Calu3 (cell line): ENCODE results near the gene PDX1. TPM values are rescaled to one million over a fixed set of nuclear protein-coding genes. Genes with fewer than 3 reads are reported as not detected.

Experiments used
- BruUV-seq: library from RNA; stranded (reverse); fragments of 400-500 nt; replicated peaks from 2 replicates; lab custom pipeline; 2021; lab: Mats Ljungman, UMichigan
- CTCF ChIA-PET: fragments of 300-600 bp; sonication (Branson Sonifier 250); formaldehyde crosslinking; loops from one replicate; lab custom pipeline; 2022; ENCODE audit warnings: antibody characterized with exemption; lab: Charles Lee
- DNase-seq: peaks from one replicate; pipeline ENCODE4 v3.0.0; 2022
- H3K27ac Mint-ChIP-seq: one replicate; pipeline ENCODE4 v1.8.0; 2022; ENCODE audit warnings: mixed read lengths; ENCODE audit not compliant: unreplicated experiment
- H3K27me3 Mint-ChIP-seq: one replicate; pipeline ENCODE4 v1.8.0; 2022; ENCODE audit warnings: mixed read lengths; ENCODE audit not compliant: unreplicated experiment
- H3K36me3 Mint-ChIP-seq: one replicate; pipeline ENCODE4 v1.8.0; 2022; ENCODE audit warnings: mild to moderate bottlenecking, moderate library complexity, mixed read lengths; ENCODE audit not compliant: insufficient read depth, unreplicated experiment
- H3K4me1 Mint-ChIP-seq: one replicate; pipeline ENCODE4 v1.8.0; 2022; ENCODE audit warnings: mild to moderate bottlenecking, low read depth, mixed read lengths; ENCODE audit not compliant: unreplicated experiment
- H3K4me3 Mint-ChIP-seq: one replicate; pipeline ENCODE4 v1.8.0; 2022; ENCODE audit warnings: mild to moderate bottlenecking, low read depth, moderate library complexity, mixed read lengths; ENCODE audit not compliant: unreplicated experiment
- H3K9me3 Mint-ChIP-seq: one replicate; pipeline ENCODE4 v1.8.0; 2022; ENCODE audit warnings: low read depth, mixed read lengths; ENCODE audit not compliant: unreplicated experiment
- intact Hi-C: fragments of 100-400 bp; cut with micrococcal nuclease; formaldehyde crosslinking; loops from one replicate; pipeline ENCODE4 v1.10.0; 2022; ENCODE audit not compliant: unreplicated experiment
- total RNA-seq: library from RNA; stranded (reverse); gene quantifications from 2 replicates; pipeline ENCODE4 v1.2.3, GENCODE V29; 2022
- TF ChIP-seq, protein P1 (sequence below): fragments of 200-600 bp; IDR thresholded peaks from one replicate; pipeline ENCODE4 v1.8.0; 2022; ENCODE audit warnings: antibody characterized with exemption; ENCODE audit not compliant: unreplicated experiment

The PDX1 gene
- total RNA-seq, 1 experiment from 2014 or later, result 1.8 TPM

DNA sequence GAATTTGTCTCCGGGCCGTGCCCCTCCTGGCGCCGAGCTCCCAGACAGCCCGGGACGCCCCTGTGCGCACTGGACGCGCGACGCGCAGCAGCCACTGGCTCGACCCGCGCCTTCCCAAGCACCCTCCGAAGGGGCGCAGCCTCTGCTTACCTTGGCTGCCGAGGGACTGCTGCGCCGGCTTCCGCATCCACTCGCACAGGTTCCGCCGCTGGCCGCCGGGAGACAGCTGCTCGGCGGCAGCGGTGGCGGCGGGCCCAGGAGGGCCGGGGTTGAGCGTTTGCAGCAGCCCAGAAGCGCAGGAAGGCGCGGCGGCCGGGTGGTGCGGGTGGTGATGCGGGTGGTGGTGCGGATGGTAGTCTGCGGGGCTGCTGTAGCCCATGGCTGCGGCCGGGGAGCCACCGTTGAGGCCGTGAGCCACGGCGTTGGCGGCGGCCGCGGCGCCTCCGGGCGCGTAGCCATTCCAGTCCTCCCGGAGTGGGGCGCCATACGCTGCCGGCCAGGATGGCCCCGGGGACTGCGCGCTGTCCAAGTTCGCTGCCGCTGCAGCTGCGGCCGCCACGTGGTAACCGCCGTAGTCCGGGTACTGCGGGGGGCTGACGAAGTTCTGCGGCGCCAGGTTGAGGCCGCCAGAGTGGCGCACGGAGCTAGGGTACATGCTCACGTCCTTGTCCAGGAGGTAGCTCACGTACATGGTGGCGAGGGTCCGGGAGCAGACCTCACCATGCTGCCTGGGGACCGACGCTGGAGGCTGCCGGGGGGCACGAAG lies 48.7 kb downstream of the PDX1 start:
- Mint-ChIP-seq H3K36me3 (no peaks in the 10 kb centered on the region), H3K27ac (no peak overlapping the region), H3K4me3 (peak overlapping the region; percentile 74), H3K9me3 (no peaks in the 10 kb centered on the region), H3K27me3 (peaks cover 53% of the 10 kb centered on the region), H3K4me1 (peaks cover 17% of the 10 kb centered on the region)
- TF ChIP-seq, protein P1, sequence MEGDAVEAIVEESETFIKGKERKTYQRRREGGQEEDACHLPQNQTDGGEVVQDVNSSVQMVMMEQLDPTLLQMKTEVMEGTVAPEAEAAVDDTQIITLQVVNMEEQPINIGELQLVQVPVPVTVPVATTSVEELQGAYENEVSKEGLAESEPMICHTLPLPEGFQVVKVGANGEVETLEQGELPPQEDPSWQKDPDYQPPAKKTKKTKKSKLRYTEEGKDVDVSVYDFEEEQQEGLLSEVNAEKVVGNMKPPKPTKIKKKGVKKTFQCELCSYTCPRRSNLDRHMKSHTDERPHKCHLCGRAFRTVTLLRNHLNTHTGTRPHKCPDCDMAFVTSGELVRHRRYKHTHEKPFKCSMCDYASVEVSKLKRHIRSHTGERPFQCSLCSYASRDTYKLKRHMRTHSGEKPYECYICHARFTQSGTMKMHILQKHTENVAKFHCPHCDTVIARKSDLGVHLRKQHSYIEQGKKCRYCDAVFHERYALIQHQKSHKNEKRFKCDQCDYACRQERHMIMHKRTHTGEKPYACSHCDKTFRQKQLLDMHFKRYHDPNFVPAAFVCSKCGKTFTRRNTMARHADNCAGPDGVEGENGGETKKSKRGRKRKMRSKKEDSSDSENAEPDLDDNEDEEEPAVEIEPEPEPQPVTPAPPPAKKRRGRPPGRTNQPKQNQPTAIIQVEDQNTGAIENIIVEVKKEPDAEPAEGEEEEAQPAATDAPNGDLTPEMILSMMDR, result no peak
- BruUV-seq, result no TSS peak
- intact Hi-C loops, result no loop called here
- CTCF ChIA-PET, result interaction anchor here (1.5 to 2.4 kb wide), 2 partner anchors 8 to 14 kb away, joined by 3 to 8 read pairs; no protein-coding TSS in a partner anchor
- no peak for DNase-seq

- DNase-seq, result no peak
- H3K27me3 Mint-ChIP-seq, result peaks cover 61% of the 10 kb centered on the region
- no TSS peak for BruUV-seq
- H3K4me3 Mint-ChIP-seq, result peak within 1 kb of the TSS; percentile 74
- no peaks in the 10 kb centered on the region for H3K36me3 Mint-ChIP-seq
- CTCF ChIA-PET, result interaction anchor here (1.5 to 2.4 kb wide), 2 partner anchors 9 to 15 kb away, joined by 3 to 8 read pairs; no protein-coding TSS in a partner anchor
- no peak within 1 kb of the TSS for H3K27ac Mint-ChIP-seq
- intact Hi-C loops, result no loop called here
- TF ChIP-seq, protein P1, result no peak
- no peaks in the 10 kb centered on the region for H3K9me3 Mint-ChIP-seq
- H3K4me1 Mint-ChIP-seq, result peaks cover 17% of the 10 kb centered on the region
Measured at GRCh38 chr13:27969082-27969865, 49.5 kb downstream of the PDX1 start, which contains the start of gene CDX2. Gene CDX2 (minus strand): TSS chr13:27969315. CDS start chr13:27969006, 309 bp downstream.

- TF ChIP-seq, protein P1, result no peak
- no peaks in the 10 kb centered on the region for H3K36me3 Mint-ChIP-seq
- no peak overlapping the region for H3K27ac Mint-ChIP-seq
- H3K27me3 Mint-ChIP-seq, result peaks cover 66% of the 10 kb centered on the region
- CTCF ChIA-PET, result interaction anchor here (1.5 kb wide), 1 partner anchor 9 kb away, joined by 3 read pairs; no protein-coding TSS in a partner anchor
- no peak overlapping the region for H3K4me3 Mint-ChIP-seq
- BruUV-seq, result no TSS peak
- H3K9me3 Mint-ChIP-seq, result no peaks in the 10 kb centered on the region
- no peak for DNase-seq
- intact Hi-C loops, result no loop called here
- H3K4me1 Mint-ChIP-seq, result peaks cover 17% of the 10 kb centered on the region
Measured at GRCh38 chr13:27969866-27970229, 50.0 kb downstream of the PDX1 start.

- Mint-ChIP-seq H3K4me1 (peaks cover 17% of the 10 kb centered on the region), H3K36me3 (no peaks in the 10 kb centered on the region), H3K27ac (no peak overlapping the region), H3K4me3 (no peak overlapping the region), H3K9me3 (no peaks in the 10 kb centered on the region), H3K27me3 (peaks cover 70% of the 10 kb centered on the region)
- CTCF ChIA-PET, result no interaction called here
- BruUV-seq, result no TSS peak
- intact Hi-C loops, result no loop called here
- DNase-seq, result no peak
- TF ChIP-seq, protein P1, result no peak
Measured at GRCh38 chr13:27970382-27971235, 50.8 kb downstream of the PDX1 start.
